Measurements from ENCODE around the gene SEMA3F. TPM values are rescaled to one million over a fixed set of nuclear protein-coding genes. Genes with fewer than 3 reads are reported as not detected.

SEMA3F gene
- total and polyA plus RNA-seq, 9 donors: 1.9 to 31.5 (median 7.2) TPM

GRCh38 chr3:50165910-50166538, 10.9 kb downstream of the SEMA3F start:
- Histone ChIP-seq H3K36me3 (no peaks in the 10 kb centered on the region), H3K4me3 (no peak overlapping the region), H3K27ac (peak overlapping the region; percentile 0 to 77), H3K4me1 (ENCODE audit: insufficient read depth) (peaks cover 24% of the 10 kb centered on the region), H3K27me3 (no peaks in the 10 kb centered on the region), H3K9me3 (no peaks in the 10 kb centered on the region)
- 16 to 28% (median 28%) methylated on average over 15 of the region's 15 CpGs for WGBS, 3 donors
- DNase-seq: peak; percentile 36 to 66 (median 55)
- TF ChIP-seq EP300 (IDR thresholded peaks at IDR 0.05): no peak
- no peak for TF ChIP-seq CTCF (IDR thresholded peaks at IDR 0.05)
- intact Hi-C loops (cut with DNase I): no loop called here

- H3K4me1 ChIP-seq (ENCODE audit: insufficient read depth): peaks cover 24% of the 10 kb centered on the region
- H3K4me3 ChIP-seq: no peak overlapping the region
- no peaks in the 10 kb centered on the region for H3K9me3 ChIP-seq
- no peak for DNase-seq
- no peak for TF ChIP-seq CTCF (IDR thresholded peaks at IDR 0.05)
- no peak for TF ChIP-seq EP300 (IDR thresholded peaks at IDR 0.05)
- no peak for TF ChIP-seq POLR2A (IDR thresholded peaks at IDR 0.05)
- WGBS, 3 donors: 48 to 52% (median 52%) methylated on average over 6 of the region's 6 CpGs
- H3K36me3 ChIP-seq: no peaks in the 10 kb centered on the region
- intact Hi-C loops (cut with DNase I): no loop called here
- no peaks in the 10 kb centered on the region for H3K27me3 ChIP-seq
- peak overlapping the region; percentile 5 to 77 for H3K27ac ChIP-seq
Observed at GRCh38 chr3:50166620-50167019, 11.5 kb downstream of the SEMA3F start.

GRCh38 chr3:50167069-50167840, 12.1 kb downstream of the SEMA3F start:
- intact Hi-C loops (cut with DNase I): no loop called here
- no peaks in the 10 kb centered on the region for H3K36me3 ChIP-seq
- WGBS, 3 donors: 62 to 75% (median 75%) methylated on average over 14 to 16 of the region's 16 CpGs
- TF ChIP-seq CTCF (IDR thresholded peaks at IDR 0.05) (no peak), POLR2A (IDR thresholded peaks at IDR 0.05) (no peak), EP300 (IDR thresholded peaks at IDR 0.05) (no peak)
- peaks cover 24% of the 10 kb centered on the region for H3K4me1 ChIP-seq (ENCODE audit: insufficient read depth)
- peak overlapping the region in 1 of 2 donors; percentile 77 for H3K27ac ChIP-seq
- no peak for DNase-seq
- H3K4me3 ChIP-seq: no peak overlapping the region
- H3K9me3 ChIP-seq: no peaks in the 10 kb centered on the region
- H3K27me3 ChIP-seq: no peaks in the 10 kb centered on the region

- Histone ChIP-seq H3K27ac (no peak overlapping the region), H3K4me1 (ENCODE audit: insufficient read depth) (peaks cover 24% of the 10 kb centered on the region), H3K4me3 (no peak overlapping the region), H3K9me3 (no peaks in the 10 kb centered on the region), H3K27me3 (no peaks in the 10 kb centered on the region), H3K36me3 (no peaks in the 10 kb centered on the region)
- TF ChIP-seq EP300 (IDR thresholded peaks at IDR 0.05) (no peak), CTCF (IDR thresholded peaks at IDR 0.05) (no peak), POLR2A (IDR thresholded peaks at IDR 0.05) (no peak)
- no peak for DNase-seq
- intact Hi-C loops (cut with DNase I): no loop called here
- WGBS, 3 donors: 90 to 94% (median 91%) methylated on average over 7 of the region's 7 CpGs
Observed at GRCh38 chr3:50167841-50168209, 12.7 kb downstream of the SEMA3F start.

All from ovary (tissue), 9 donors.